Breast epithelium (tissue), 4 donors: ENCODE measurements around the gene GORASP1. TPM values are rescaled to one million over a fixed set of nuclear protein-coding genes. Genes with fewer than 3 reads are reported as not detected.

Experiments used
- DNase-seq, 2 donors: peaks; one replicate each; pipeline ENCODE4 v3.0.0-alpha.2; 2019; ENCODE audit warnings: low spot score in 2 of 2
- H3K27ac ChIP-seq, 2 donors: fragments of 200-600 bp; sonication (generic) in 1 of 2; one replicate each; pipeline ENCODE4 v1.5.1; 2016 to 2019; ENCODE audit warnings: mild to moderate bottlenecking in 1 of 2
- H3K27me3 ChIP-seq, 2 donors: fragments of 200-600 bp; sonication (generic) in 1 of 2; one replicate each; pipeline versions ENCODE4 v1.5.1 to v1.6.0; 2017 to 2019; ENCODE audit warnings: control low read depth in 1 of 2, mild to moderate bottlenecking in 1 of 2
- H3K36me3 ChIP-seq: fragments of 200-600 bp; one replicate; pipeline ENCODE4 v1.5.1; 2019
- H3K4me1 ChIP-seq, 2 donors: fragments of 200-600 bp; sonication (generic); one replicate each; pipeline ENCODE4 v1.5.1; 2016 to 2019; ENCODE audit warnings: control low read depth in 1 of 2
- H3K4me3 ChIP-seq, 3 donors: fragments of 200-600 bp; sonication (generic); 1 replicate in 2 of 3; 2 replicates in 1 of 3; pipeline ENCODE4 v1.5.1; 2016 to 2019; ENCODE audit warnings: mild to moderate bottlenecking in 3 of 3, moderate library complexity in 2 of 3
- H3K9me3 ChIP-seq, 2 donors: fragments of 200-600 bp; sonication (generic) in 1 of 2; one replicate each; pipeline ENCODE4 v1.5.1; 2016 to 2019; ENCODE audit warnings: control low read depth in 1 of 2
- POLR2A ChIP-seq: fragments of 450-650 bp; IDR thresholded peaks from one replicate; pipeline ENCODE4 v1.6.1; 2016; ENCODE audit warnings: antibody characterized with exemption, mild to moderate bottlenecking, moderate library complexity
- POLR2AphosphoS5 ChIP-seq, 3 donors: sonication (generic); formaldehyde crosslinking; IDR thresholded peaks; one replicate each; pipeline ENCODE4 v1.6.1; 2017; ENCODE audit warnings: antibody characterized with exemption in 3 of 3
- intact Hi-C: fragments of 100-400 bp; cut with DNase I; formaldehyde crosslinking; loops from one replicate; pipeline ENCODE4 v1.15.1; 2023; ENCODE audit warnings: low total_unique reads
- total RNA-seq, 3 donors: library from RNA; depleted of rRNA; stranded (reverse); fragments of >200 nt; gene quantifications; one replicate each; pipeline ENCODE4 v1.1.0, GENCODE V29; 2016
- TF ChIP-seq, protein P1 (sequence below), 3 donors: fragments of 450-650 bp; IDR thresholded peaks; one replicate each; pipeline ENCODE4 v1.5.1; 2016 to 2017; ENCODE audit warnings: antibody characterized with exemption in 3 of 3, mild to moderate bottlenecking in 3 of 3, moderate library complexity in 3 of 3

Gene GORASP1
- total RNA-seq, 3 donors from 2014 or later: 58.2 to 98.8 (median 77.3) TPM

- Histone ChIP-seq H3K9me3 (no peaks in the 10 kb centered on the region), H3K27me3 (no peaks in the 10 kb centered on the region), H3K4me3 (no peak overlapping the region), H3K36me3 (no peaks in the 10 kb centered on the region), H3K27ac (no peak overlapping the region), H3K4me1 (no peaks in the 10 kb centered on the region)
- no peak for DNase-seq
- no peak for TF ChIP-seq POLR2AphosphoS5 (IDR thresholded peaks at IDR 0.05)
- TF ChIP-seq, protein P1, sequence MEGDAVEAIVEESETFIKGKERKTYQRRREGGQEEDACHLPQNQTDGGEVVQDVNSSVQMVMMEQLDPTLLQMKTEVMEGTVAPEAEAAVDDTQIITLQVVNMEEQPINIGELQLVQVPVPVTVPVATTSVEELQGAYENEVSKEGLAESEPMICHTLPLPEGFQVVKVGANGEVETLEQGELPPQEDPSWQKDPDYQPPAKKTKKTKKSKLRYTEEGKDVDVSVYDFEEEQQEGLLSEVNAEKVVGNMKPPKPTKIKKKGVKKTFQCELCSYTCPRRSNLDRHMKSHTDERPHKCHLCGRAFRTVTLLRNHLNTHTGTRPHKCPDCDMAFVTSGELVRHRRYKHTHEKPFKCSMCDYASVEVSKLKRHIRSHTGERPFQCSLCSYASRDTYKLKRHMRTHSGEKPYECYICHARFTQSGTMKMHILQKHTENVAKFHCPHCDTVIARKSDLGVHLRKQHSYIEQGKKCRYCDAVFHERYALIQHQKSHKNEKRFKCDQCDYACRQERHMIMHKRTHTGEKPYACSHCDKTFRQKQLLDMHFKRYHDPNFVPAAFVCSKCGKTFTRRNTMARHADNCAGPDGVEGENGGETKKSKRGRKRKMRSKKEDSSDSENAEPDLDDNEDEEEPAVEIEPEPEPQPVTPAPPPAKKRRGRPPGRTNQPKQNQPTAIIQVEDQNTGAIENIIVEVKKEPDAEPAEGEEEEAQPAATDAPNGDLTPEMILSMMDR (IDR thresholded peaks at IDR 0.05): no peak
- no peak for TF ChIP-seq POLR2A
- intact Hi-C loops: no loop called here
Measured at GRCh38 chr3:39118079-39118478, 10.7 kb upstream of the GORASP1 start.

GRCh38 chr3:39115870-39116269 lies 8.4 kb upstream of the GORASP1 start:
- no peak for TF ChIP-seq POLR2AphosphoS5 (IDR thresholded peaks at IDR 0.05)
- TF ChIP-seq, protein P1 (IDR thresholded peaks at IDR 0.05): no peak
- no peak for TF ChIP-seq POLR2A
- DNase-seq: no peak
- Histone ChIP-seq H3K4me1 (no peaks in the 10 kb centered on the region), H3K36me3 (no peaks in the 10 kb centered on the region), H3K4me3 (no peak overlapping the region), H3K9me3 (no peaks in the 10 kb centered on the region), H3K27me3 (no peaks in the 10 kb centered on the region), H3K27ac (no peak overlapping the region)
- intact Hi-C loops: no loop called here

GRCh38 chr3:39114456-39114855 lies 7.0 kb upstream of the GORASP1 start:
- no peak overlapping the region for H3K27ac ChIP-seq
- H3K4me1 ChIP-seq: no peaks in the 10 kb centered on the region
- H3K27me3 ChIP-seq: no peaks in the 10 kb centered on the region
- DNase-seq: no peak
- no peaks in the 10 kb centered on the region for H3K9me3 ChIP-seq
- intact Hi-C loops: no loop called here
- TF ChIP-seq, protein P1 (IDR thresholded peaks at IDR 0.05): no peak
- TF ChIP-seq POLR2AphosphoS5 (IDR thresholded peaks at IDR 0.05) (no peak), POLR2A (no peak)
- H3K36me3 ChIP-seq: no peaks in the 10 kb centered on the region
- no peak overlapping the region for H3K4me3 ChIP-seq

DNA sequence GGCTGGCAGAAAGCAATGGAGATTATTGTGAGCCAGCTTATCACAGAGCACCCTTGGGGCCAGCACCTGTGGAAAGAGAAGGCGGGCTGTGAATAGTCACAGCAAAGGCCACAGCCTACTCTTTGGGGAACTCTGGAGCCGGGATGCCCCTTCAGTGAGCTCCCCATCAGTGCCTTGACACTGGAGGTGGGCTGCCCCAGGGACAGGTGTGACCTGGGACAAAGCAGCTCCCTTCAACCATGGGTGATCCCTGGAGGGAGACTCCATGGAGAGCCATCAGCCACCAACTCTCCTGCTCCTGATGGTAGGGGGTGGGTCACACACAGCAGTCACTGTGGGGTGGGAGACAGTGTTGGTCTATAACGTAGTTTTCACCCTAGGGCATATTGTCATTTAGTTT lies 5.9 kb upstream of the GORASP1 start:
- DNase-seq: no peak
- no peak overlapping the region for H3K27ac ChIP-seq
- H3K4me1 ChIP-seq: peaks cover 0 to 1% of the 10 kb centered on the region in 2 donors
- H3K36me3 ChIP-seq: no peaks in the 10 kb centered on the region
- intact Hi-C loops: no loop called here
- TF ChIP-seq POLR2A (no peak), POLR2AphosphoS5 (IDR thresholded peaks at IDR 0.05) (no peak)
- TF ChIP-seq, protein P1 (IDR thresholded peaks at IDR 0.05): no peak
- H3K9me3 ChIP-seq: no peaks in the 10 kb centered on the region
- no peak overlapping the region for H3K4me3 ChIP-seq
- no peaks in the 10 kb centered on the region for H3K27me3 ChIP-seq

GRCh38 chr3:39112535-39112934 lies 5.1 kb upstream of the GORASP1 start:
- H3K4me1 ChIP-seq: peaks cover 0 to 5% of the 10 kb centered on the region in 2 donors
- no peaks in the 10 kb centered on the region for H3K36me3 ChIP-seq
- no peak overlapping the region for H3K4me3 ChIP-seq
- TF ChIP-seq, protein P1 (IDR thresholded peaks at IDR 0.05): no peak
- no peak for TF ChIP-seq POLR2A
- no peak for TF ChIP-seq POLR2AphosphoS5 (IDR thresholded peaks at IDR 0.05)
- H3K9me3 ChIP-seq: no peaks in the 10 kb centered on the region
- H3K27ac ChIP-seq: no peak overlapping the region
- DNase-seq: no peak
- no peaks in the 10 kb centered on the region for H3K27me3 ChIP-seq
- intact Hi-C loops: no loop called here
